Mesothelial cell of epicardium (in vitro differentiated cells): ENCODE data around the gene OR10H5. TPM values are rescaled to one million over a fixed set of nuclear protein-coding genes. Genes with fewer than 3 reads are reported as not detected.

Experiments
- DNase-seq, 2 experiments: peaks; one replicate each; pipeline ENCODE4 v3.0.0; 2021; ENCODE audit warnings: low spot score in 2 of 2; ENCODE audit not compliant: unreplicated experiment in 2 of 2
- H3K27ac Mint-ChIP-seq: 2 replicates; pipeline ENCODE4 v1.8.0; 2021; ENCODE audit warnings: mixed read lengths
- H3K27me3 Mint-ChIP-seq: 2 replicates; pipeline ENCODE4 v1.8.0; 2021; ENCODE audit warnings: low read depth, mixed read lengths
- H3K36me3 Mint-ChIP-seq: 2 replicates; pipeline ENCODE4 v1.8.0; 2021; ENCODE audit warnings: mixed read lengths
- H3K4me1 Mint-ChIP-seq: 2 replicates; pipeline ENCODE4 v1.8.0; 2021; ENCODE audit warnings: mixed read lengths
- H3K4me3 Mint-ChIP-seq: 2 replicates; pipeline ENCODE4 v1.8.0; 2021; ENCODE audit warnings: mild to moderate bottlenecking, moderate library complexity, mixed read lengths
- H3K9me3 Mint-ChIP-seq: 2 replicates; pipeline ENCODE4 v1.8.0; 2021; ENCODE audit warnings: mixed read lengths
- total RNA-seq: library from RNA; stranded (reverse); gene quantifications from 3 replicates; pipeline ENCODE4 v1.2.1, GENCODE V29; 2021
- TF ChIP-seq, protein P1 (sequence below): fragments of 200-600 bp; sonication (generic); IDR thresholded peaks from one replicate; pipeline ENCODE4 v1.5.0; 2021; ENCODE audit warnings: antibody characterized with exemption; ENCODE audit not compliant: unreplicated experiment

The OR10H5 gene
- total RNA-seq, 1 donor from 2014 or later = not detected

DNA sequence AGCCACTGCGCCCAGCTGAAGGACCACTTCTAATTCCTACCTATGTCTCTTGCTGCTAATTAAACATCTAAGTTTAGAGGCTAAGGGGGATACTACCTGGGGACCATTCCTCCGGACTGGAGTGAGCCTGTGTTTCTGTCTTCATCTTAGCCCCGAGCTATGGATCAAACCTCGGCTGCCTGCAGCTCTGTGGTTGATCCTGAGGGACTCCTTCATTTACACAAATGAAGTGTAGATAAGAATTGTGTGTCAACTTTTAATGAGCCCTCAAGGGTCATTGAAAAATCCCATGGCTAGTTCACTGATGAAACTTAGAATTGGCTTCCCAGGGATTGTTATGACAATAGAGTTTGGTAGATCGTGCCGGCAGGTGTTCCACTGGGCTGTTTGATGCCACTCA, 59.5 kb downstream of the OR10H5 start:
- H3K4me1 Mint-ChIP-seq = no peaks in the 10 kb centered on the region
- no peak overlapping the region for H3K27ac Mint-ChIP-seq
- no peaks in the 10 kb centered on the region for H3K27me3 Mint-ChIP-seq
- TF ChIP-seq, protein P1, sequence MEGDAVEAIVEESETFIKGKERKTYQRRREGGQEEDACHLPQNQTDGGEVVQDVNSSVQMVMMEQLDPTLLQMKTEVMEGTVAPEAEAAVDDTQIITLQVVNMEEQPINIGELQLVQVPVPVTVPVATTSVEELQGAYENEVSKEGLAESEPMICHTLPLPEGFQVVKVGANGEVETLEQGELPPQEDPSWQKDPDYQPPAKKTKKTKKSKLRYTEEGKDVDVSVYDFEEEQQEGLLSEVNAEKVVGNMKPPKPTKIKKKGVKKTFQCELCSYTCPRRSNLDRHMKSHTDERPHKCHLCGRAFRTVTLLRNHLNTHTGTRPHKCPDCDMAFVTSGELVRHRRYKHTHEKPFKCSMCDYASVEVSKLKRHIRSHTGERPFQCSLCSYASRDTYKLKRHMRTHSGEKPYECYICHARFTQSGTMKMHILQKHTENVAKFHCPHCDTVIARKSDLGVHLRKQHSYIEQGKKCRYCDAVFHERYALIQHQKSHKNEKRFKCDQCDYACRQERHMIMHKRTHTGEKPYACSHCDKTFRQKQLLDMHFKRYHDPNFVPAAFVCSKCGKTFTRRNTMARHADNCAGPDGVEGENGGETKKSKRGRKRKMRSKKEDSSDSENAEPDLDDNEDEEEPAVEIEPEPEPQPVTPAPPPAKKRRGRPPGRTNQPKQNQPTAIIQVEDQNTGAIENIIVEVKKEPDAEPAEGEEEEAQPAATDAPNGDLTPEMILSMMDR = no peak
- no peak for DNase-seq
- peaks cover 10% of the 10 kb centered on the region for H3K36me3 Mint-ChIP-seq
- peaks cover 52% of the 10 kb centered on the region for H3K9me3 Mint-ChIP-seq
- H3K4me3 Mint-ChIP-seq = no peak overlapping the region

DNA sequence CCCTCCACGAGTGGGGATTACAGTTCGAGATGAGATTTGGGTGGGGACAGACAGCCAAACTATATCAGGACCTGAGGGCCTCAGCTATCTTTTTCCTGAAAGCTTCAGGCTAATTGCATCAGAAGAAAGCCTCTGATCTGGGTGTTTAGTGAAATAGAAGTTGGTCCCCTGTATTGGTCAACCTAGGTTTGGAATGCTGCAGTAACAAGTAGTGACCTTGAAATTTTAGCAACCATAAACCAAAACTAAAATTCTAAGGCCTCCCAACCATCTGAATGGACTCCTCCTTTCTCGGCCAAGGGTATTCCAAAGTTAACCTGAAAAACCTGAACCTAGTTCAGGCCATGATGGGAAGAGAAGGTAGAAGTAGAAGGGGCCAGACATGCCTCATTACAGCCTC, 62.9 kb downstream of the OR10H5 start:
- TF ChIP-seq, protein P1 = no peak
- peaks cover 2% of the 10 kb centered on the region for H3K36me3 Mint-ChIP-seq
- no peak overlapping the region for H3K4me3 Mint-ChIP-seq
- H3K27ac Mint-ChIP-seq = no peak overlapping the region
- DNase-seq = no peak
- H3K9me3 Mint-ChIP-seq = peaks cover 52% of the 10 kb centered on the region
- no peaks in the 10 kb centered on the region for H3K4me1 Mint-ChIP-seq
- H3K27me3 Mint-ChIP-seq = no peaks in the 10 kb centered on the region

Other genes with a start within 250 kb of the OR10H5 start
- not detected in 3 replicates for gene CYP4F8, start 172.4 kb upstream of the OR10H5 start, total RNA-seq
- not detected in 3 replicates for gene CYP4F3, start 146.8 kb upstream of the OR10H5 start, total RNA-seq
- gene CYP4F12, start 114.6 kb upstream of the OR10H5 start, total RNA-seq = not detected in 3 replicates
- not detected in 3 replicates for gene OR10H2, start 59.6 kb upstream of the OR10H5 start, total RNA-seq
- gene OR10H3, start 49.7 kb upstream of the OR10H5 start, total RNA-seq = not detected in 3 replicates
- gene OR10H1, start 28.0 kb downstream of the OR10H5 start, total RNA-seq = 0.04 TPM in 1 of 3 replicates, not detected in the others
- not detected in 3 replicates for gene CYP4F2, start 110.4 kb downstream of the OR10H5 start, total RNA-seq
- not detected in 3 replicates for gene CYP4F11, start 146.9 kb downstream of the OR10H5 start, total RNA-seq
- not detected in 3 replicates for gene OR10H4, start 161.3 kb downstream of the OR10H5 start, total RNA-seq